Lung microvascular endothelial cell (primary cell): Measurements from ENCODE around the gene ASTE1. TPM values are rescaled to one million over a fixed set of nuclear protein-coding genes. Genes with fewer than 3 reads are reported as not detected.
A peak's percentile ranks its signal among the peaks of the same experiment; 100 is the strongest.
"Not testable (repeated sequence)": the region's sequence is repeated elsewhere in the genome, so short reads cannot be mapped to it uniquely, and the experiment has no call there.

Source experiments
- DNase-seq, 2 donors: peaks; one replicate each; pipeline versions ENCODE4 v3.0.0 to v3.0.0-alpha.2; 2010; ENCODE audit warnings: low read depth in 2 of 2
- total RNA-seq: library from RNA; depleted of rRNA; stranded (reverse); fragments of >200 nt; gene quantifications from 2 replicates; pipeline ENCODE4 v1.2.1, GENCODE V29; 2014

Gene ASTE1
- total RNA-seq, 1 donor from 2014 or later, result 5.2 TPM

DNA sequence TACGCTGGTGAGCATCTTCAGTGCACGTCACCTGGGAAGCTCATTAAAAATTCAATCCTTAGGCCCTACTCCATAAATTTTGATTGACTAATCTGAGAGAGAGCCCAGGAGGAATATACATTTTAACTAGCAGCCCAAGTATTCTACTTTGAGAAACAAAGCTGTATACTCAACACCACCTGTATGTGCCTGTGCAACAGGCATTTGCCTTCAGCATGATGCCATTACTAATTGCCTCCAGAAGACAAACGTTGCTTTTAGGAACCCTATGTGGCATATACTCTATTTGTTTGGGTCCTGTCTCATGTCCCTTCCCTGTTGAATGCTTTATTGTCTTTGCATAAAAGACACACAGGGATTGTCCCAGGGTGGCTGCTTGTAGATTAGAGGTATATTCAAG, 7.7 kb downstream of the ASTE1 start:
- no peak for DNase-seq

DNA sequence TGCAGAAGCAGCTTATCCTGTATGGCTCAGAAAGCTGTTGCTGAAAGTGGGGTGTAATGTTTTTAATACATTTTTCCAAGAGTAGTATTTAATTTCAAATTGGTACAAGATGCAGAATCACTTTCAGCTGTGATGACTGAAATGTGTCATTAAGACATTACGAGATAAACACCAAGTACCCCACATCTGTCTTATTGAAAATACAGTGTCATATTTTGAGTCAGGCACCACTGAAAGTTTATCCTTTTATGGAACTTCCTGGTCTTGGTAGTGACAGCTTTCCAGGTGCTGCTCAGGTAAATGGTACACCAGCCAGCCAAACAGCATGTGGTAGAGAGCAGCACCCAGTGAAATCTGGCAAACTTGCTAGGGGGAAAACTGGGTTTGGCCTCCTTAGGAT, 16.9 kb downstream of the ASTE1 start:
- no peak for DNase-seq

GRCh38 chr3:131008326-131008725, 18.3 kb downstream of the ASTE1 start:
- DNase-seq, result no peak

DNA sequence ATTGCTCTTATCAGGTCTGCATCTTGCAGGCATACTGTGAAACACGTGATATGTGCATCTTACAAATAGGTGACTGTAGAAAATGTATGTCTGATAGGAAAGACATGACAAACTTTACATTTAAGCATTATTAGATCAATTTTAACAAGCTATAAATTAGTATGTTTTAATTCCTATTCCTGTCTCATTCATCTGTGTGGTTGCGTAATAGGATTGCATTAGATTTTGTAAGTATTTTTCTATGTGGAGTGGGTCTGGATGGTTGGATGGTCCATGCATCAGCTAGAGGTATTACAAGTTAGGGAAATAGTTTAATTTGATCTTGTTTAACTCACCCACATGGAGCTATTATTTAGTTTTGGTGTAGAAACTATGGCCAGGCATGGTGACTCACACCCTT, 18.8 kb downstream of the ASTE1 start:
- DNase-seq, result no peak

DNA sequence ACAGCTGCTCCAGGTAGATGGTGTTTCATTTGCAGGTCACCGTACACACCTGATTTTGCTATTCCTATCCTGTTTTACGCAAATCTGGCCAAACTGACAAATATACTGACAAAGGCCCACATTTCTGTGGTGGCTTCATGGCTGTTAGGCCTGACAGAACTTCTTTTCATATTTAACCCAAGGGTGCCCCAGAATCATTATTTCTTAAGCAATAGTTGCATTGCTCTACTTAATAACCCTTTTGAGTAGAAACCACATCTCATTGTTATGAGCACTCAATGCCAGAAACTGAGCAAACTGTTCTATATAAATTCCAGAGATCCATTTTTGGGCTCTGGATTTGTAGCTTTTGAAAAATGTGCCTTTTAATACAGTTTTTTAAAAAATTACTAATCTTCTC, 19.4 kb downstream of the ASTE1 start:
- DNase-seq, result no peak

- DNase-seq, result no peak
Observed at GRCh38 chr3:131004603-131005002, 22.0 kb downstream of the ASTE1 start.

GRCh38 chr3:131001071-131001470, 25.6 kb downstream of the ASTE1 start:
- DNase-seq, result no peak

- DNase-seq, result no peak
Observed at GRCh38 chr3:130997289-130997688, 29.3 kb downstream of the ASTE1 start.

GRCh38 chr3:130992344-130992743, 34.3 kb downstream of the ASTE1 start:
- no peak for DNase-seq

DNA sequence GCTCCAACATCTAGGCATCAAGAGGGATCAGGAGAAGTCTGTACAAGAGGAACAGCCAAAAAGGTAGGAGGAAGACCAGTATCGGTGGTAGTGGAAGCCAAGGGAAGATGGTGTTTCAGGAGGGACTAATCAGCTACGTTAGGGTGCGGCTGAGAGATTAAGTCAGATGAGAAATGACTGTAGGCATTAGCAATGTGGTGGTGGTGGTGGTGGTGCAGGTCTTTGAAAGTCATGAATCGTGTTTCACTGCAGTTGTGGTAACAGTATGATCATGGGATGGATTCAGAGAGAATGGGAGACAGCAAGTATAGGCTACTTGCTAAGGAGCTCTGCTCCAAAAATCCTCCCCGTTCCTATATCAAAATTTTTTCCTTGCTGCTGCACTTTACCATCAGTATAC, 35.5 kb downstream of the ASTE1 start:
- no peak for DNase-seq

GRCh38 chr3:130990282-130990681, 36.3 kb downstream of the ASTE1 start:
- DNase-seq, result no peak

GRCh38 chr3:130981469-130981868, 45.2 kb downstream of the ASTE1 start:
- no peak for DNase-seq

DNA sequence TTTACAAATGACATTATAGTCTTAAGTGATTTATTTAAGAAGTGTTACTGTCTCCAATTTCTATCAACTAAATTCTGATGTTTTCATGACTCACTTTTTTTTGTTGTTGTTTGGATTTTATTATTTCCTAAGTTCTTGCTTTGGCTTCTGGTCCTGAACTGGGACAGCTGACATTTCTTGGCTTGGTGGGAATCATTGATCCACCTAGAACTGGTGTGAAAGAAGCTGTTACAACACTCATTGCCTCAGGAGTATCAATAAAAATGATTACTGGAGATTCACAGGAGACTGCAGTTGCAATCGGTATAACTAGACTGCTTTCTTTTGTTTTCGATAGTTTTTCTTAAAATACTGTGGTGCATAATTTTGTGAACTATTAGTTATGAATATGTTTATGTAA, 47.5 kb downstream of the ASTE1 start:
- DNase-seq, result no peak

DNA sequence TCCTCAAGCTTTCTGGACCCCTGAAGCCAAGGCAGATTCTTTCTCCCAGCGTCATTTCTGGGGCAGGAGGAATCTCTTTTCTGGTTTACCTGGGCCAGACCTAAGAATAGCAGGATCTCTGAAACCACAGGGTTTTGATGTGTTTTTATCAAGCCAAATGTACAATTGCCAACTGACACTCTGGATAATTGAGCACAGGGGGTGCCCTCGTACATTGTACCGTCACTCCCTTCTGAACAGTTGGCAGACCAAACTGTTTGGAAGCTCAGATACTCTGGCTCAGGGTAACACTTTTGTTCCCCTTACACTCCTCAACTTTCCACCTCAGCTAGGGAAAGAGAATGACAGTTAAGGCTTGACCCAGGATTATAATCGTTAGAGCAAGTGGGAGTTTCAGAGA, 49.9 kb downstream of the ASTE1 start:
- no peak for DNase-seq

DNA sequence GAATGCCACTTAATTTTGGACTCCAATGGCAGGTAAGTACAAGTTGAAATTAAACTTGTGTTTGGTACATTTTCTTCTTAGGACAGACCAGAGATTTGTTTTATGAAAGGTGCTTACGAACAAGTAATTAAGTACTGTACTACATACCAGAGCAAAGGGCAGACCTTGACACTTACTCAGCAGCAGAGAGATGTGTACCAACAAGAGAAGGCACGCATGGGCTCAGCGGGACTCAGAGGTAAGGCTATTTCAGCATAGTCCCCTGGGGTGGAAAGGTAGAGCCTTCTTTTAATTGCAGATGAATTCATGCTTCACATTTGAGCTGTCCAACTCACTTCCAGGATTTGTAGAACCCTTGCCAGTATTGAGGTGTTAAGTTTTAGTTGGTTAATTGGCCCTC, 51.4 kb downstream of the ASTE1 start:
- DNase-seq, result no peak

DNA sequence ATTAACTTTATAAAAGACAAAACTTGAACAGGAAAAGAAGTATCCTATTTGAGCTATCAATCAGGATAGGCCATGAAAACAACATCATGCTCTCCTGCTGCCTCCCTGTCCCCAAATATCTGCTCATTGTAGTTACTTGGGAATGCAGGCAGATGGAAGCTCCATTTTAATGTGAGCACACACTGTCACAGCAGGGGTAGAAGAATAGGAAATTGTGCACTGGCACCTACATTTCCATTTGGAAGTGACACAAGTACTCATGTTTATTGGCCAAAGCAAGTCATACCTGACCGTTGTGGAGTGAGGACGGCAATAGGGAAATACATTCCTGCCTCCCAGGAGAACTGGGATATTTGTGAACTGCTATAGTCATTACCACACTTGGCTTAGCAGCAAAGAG, 52.4 kb downstream of the ASTE1 start:
- DNase-seq, result no peak

GRCh38 chr3:130973406-130973805, 53.2 kb downstream of the ASTE1 start:
- no peak for DNase-seq

DNA sequence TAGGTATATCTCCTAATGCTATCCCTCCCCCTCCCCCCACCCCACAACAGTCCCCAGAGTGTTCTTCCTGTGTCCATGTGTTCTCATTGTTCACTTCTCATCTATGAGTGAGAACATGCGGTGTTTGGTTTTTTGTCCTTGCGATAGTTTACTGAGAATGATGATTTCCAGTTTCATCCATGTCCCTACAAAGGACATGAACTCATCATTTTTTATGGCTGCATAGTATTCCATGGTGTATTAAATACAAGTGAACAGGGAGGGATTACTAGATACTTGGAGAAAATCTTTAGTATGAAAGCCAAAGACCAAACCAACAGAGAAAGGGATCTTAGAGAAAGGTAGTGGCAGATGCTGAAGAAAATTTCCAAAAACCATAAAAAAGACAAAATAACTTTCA, 54.0 kb downstream of the ASTE1 start:
- DNase-seq, result not testable (repeated sequence)

GRCh38 chr3:130971208-130971607, 55.4 kb downstream of the ASTE1 start:
- DNase-seq, result no peak

DNA sequence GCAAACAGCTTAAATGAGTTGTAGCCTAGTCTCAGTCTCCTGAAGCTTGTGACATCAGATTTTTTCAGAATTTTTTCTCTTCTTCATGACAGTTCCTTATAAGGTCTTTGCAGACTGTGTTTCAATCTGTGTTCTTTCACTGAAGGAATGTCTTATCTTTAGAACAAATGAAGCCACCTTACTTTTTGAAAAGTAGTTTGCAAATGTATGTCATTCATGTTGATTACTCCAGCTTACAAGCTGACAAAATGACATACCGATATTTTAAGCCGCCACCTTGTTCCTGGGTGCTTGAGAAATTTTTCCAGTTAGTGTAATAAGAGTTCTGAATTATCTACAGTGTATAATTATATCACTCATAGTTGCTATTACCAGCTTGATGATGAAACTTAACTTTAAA, 57.0 kb downstream of the ASTE1 start:
- no peak for DNase-seq

- peak in 1 of 2 donors; percentile 26 for DNase-seq
Observed at GRCh38 chr3:130968221-130968620, 58.4 kb downstream of the ASTE1 start.

DNA sequence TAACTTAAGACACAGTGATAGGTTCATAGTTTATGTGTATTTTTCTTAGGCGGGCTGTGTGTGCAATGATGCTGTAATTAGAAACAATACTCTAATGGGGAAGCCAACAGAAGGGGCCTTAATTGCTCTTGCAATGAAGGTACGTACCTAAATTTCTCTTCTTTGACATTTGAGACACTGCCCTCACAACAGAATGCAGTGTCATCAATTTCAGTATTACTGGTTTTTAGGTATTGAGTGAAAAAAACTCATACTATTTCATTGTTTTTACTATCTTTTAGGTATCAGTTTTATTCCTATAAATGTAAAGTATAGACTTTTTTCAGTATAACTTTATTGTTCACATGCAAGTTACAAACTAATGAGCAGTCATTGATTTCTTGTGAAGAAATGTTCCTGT, 59.3 kb downstream of the ASTE1 start:
- DNase-seq, result no peak

DNA sequence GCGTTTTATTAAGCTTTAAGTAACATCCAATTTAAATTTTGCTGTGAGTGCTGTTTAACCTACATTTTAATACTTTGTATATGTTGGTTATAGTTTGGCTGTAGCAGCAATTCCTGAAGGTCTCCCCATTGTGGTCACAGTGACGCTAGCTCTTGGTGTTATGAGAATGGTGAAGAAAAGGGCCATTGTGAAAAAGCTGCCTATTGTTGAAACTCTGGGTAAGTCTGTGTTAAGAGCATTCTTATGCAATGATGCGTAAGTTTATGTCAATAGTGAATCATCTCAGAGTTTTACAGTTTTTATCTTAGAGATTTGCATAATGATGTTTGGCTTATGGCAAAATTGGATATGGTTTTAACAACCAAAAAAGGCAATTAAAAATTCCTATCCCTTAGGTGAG, 62.7 kb downstream of the ASTE1 start:
- DNase-seq, result peak in 1 of 2 donors; percentile 61
